ENCODE results near the gene MIA3. TPM values are rescaled to one million over a fixed set of nuclear protein-coding genes. Genes with fewer than 3 reads are reported as not detected.

MIA3 gene
- total and polyA plus RNA-seq, 9 of the 15 experiments (the other 6 are each of a cell fraction or from before 2014, with no cell fraction given): 21.6 to 89.4 (median 40.8) TPM

DNA sequence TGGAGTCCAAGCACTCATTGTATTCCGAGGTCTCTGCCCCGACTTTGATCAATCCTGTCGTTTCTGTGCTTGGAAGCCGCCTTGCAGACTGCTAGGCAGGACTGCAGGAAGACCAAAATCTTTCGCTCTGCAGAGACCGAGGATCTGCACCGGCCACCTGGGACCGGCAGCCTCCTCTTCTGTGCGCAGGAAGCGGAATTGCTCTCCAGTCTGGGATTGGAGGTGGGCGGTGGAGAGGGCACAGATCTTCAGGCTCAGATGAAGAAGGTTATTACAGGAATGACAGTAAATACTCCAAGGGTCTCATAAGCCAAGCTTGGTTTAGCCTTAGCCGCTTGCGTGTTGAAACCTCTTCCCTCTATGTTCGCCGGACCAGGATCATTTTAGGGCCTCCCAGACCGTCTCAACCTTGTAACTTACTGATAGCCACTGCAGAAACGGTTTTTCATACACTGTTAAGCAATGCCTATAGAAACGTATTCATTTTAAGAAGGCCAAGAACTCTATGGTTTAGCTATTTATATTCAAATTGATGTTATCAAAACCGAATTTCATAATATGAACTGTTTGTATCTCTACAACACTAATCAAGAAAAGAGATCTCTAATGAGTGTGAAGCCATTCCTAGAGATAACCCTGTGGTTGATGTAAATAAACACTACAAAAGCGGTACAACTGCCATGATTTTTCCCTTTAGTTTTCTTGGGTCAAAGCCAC, 1.1 kb downstream of the MIA3 start (continued):
- TF ChIP-seq, protein P1, sequence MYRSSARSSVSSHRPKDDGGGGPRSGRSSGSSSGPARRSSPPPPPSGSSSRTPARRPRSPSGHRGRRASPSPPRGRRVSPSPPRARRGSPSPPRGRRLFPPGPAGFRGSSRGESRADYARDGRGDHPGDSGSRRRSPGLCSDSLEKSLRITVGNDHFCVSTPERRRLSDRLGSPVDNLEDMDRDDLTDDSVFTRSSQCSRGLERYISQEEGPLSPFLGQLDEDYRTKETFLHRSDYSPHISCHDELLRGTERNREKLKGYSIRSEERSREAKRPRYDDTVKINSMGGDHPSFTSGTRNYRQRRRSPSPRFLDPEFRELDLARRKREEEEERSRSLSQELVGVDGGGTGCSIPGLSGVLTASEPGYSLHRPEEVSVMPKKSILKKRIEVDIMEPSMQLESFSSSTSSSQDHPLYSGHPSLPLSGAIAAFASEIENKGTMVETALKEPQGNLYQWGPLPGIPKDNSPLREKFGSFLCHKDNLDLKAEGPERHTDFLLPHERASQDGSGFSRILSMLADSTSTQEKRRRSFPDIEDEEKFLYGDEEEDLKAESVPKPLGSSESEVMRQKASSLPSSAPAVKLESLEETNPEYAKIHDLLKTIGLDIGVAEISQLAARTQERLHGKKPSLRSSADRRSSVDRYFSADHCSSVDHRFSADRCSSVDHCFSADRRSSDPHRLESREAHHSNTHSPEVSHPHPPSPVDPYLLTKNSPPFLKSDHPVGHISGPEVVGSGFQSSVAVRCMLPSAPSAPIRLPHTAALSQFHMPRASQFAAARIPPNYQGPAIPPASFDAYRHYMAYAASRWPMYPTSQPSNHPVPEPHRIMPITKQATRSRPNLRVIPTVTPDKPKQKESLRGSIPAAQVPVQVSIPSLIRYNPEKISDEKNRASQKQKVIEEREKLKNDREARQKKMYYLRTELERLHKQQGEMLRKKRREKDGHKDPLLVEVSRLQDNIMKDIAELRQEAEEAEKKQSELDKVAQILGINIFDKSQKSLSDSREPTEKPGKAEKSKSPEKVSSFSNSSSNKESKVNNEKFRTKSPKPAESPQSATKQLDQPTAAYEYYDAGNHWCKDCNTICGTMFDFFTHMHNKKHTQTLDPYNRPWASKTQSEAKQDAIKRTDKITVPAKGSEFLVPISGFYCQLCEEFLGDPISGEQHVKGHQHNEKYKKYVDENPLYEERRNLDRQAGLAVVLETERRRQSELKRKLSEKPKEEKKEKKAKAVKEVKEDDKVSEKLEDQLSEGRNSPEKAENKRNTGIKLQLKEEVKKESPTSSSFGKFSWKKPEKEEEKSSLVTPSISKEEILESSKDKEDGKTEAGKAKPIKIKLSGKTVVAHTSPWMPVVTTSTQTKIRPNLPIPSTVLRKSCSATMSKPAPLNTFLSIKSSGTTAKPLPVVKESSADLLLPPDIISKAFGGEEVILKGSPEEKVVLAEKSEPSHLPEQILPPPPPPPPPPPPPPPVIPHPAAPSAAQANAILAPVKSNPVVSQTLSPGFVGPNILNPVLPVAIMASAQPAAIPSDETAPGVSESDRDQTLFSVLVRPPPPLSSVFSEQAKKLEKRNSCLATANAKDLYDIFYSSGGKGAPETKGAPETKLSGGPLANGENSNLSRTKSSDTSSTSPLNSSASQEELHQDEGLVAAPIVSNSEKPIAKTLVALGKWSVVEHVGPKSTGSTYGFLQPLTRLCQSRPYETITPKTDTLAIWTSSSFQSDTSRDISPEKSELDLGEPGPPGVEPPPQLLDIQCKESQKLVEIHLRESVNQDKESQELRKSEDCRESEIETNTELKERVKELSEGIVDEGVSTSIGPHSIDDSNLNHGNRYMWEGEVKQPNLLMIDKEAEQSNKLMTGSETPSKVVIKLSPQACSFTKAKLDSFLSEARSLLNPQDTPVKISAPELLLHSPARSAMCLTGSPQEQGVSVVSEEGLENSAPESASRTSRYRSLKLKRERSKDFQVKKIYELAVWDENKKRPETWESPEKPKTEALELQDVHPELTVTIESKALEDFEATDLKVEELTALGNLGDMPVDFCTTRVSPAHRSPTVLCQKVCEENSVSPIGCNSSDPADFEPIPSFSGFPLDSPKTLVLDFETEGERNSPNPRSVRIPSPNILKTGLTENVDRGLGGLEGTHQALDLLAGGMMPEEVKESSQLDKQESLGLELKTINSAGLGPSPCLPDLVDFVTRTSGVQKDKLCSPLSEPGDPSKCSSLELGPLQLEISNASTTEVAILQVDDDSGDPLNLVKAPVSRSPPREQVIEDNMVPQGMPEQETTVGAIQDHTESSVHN (IDR thresholded peaks at IDR 0.05; ENCODE audit: borderline replicate concordance in 1 of 2, low read depth in 1 of 2): no peak
- TF ChIP-seq ZNF311 (CRISPR knock-in tag; IDR thresholded peaks at IDR 0.05): no peak
